Dendritic cell treated with granulocyte-macrophage colony-stimulating factor and Interleukin-4, amounts not matched to agents 40 ng/mL and 50 ng/mL, for 4 days (primary cell): ENCODE measurements around the gene SEMA6D.

Experiments used
- H3K27ac Mint-ChIP-seq: one replicate; pipeline ENCODE4 v1.8.0; 2022; ENCODE audit warnings: mild to moderate bottlenecking, mixed read lengths
- H3K27me3 Mint-ChIP-seq: one replicate; pipeline ENCODE4 v1.8.0; 2022; ENCODE audit warnings: mild to moderate bottlenecking, mixed read lengths
- H3K36me3 Mint-ChIP-seq: one replicate; pipeline ENCODE4 v1.8.0; 2022; ENCODE audit warnings: low read depth, mixed read lengths
- H3K4me1 Mint-ChIP-seq: one replicate; pipeline ENCODE4 v1.8.0; 2022; ENCODE audit warnings: low read depth, mixed read lengths
- H3K4me3 Mint-ChIP-seq: one replicate; pipeline ENCODE4 v1.8.0; 2022; ENCODE audit warnings: mild to moderate bottlenecking, moderate library complexity, mixed read lengths
- H3K9me3 Mint-ChIP-seq: one replicate; pipeline ENCODE4 v1.8.0; 2022; ENCODE audit warnings: mixed read lengths
- intact Hi-C: fragments of 100-400 bp; cut with micrococcal nuclease; formaldehyde crosslinking; loops from one replicate; pipeline ENCODE4 v1.15.0; 2022

SEMA6D gene

DNA sequence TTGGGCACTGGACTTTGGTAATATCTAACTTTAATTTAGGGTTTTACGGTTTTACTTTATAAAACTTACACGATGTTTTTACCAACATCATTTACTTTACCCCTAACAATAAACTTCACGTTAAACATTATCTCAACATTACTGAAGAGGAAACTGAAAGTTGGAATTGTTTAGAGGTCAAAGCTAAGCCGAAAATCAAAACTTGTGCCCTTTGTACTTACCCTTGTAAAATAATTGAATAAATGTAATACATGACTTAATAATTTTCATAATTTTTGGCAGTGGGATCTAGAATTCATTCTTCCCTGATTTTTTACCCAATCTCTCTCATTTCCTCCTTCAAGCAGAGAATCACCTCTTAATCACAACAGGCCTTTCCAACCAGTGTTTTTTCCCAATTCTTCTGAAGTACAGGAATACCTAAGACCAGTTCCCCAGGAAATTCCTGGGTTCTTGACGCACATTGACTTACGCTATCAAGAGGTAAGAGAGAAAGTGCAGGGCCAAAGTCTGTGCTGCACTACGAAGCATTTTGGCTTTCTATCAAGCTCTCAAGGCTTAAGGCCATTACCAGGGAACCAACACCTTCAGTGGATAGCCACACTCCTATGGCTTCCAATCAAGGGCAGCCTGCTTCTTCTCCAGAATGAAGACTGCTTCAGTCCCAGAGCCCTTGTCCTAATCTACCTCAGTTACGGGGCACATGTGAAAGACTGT lies 11.9 kb upstream of the SEMA6D start:
- no peaks in the 10 kb centered on the region for H3K36me3 Mint-ChIP-seq
- intact Hi-C loops, result no loop called here

DNA sequence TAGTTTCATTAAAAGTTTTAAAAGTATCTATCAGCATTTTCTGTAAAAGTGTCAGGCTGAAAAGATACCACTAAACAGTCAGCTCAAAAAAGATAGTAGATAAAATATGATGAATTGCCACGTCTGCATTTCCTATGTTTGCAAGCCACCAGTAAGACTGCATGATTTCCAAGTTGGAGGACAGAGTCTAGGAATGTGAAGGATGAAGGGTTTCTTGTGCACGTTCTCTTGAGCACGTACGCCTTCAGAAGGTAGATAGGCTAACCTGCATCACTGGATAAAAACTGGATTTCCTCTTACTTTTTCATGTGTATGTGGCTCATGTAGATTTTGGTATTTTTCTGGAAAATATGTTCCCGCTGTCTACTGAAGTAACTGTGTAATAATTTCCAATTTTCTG lies 9.9 kb upstream of the SEMA6D start:
- Mint-ChIP-seq H3K9me3 (no peaks in the 10 kb centered on the region), H3K36me3 (no peaks in the 10 kb centered on the region), H3K27me3 (no peaks in the 10 kb centered on the region), H3K4me1 (peaks cover 8% of the 10 kb centered on the region), H3K4me3 (no peak overlapping the region), H3K27ac (no peak overlapping the region)
- intact Hi-C loops, result no loop called here

More for the DNA sequence above, 11.9 kb upstream of the SEMA6D start:
- H3K4me1 Mint-ChIP-seq, result peaks cover 8% of the 10 kb centered on the region
- no peaks in the 10 kb centered on the region for H3K27me3 Mint-ChIP-seq
- no peaks in the 10 kb centered on the region for H3K9me3 Mint-ChIP-seq
- no peak overlapping the region for H3K27ac Mint-ChIP-seq
- H3K4me3 Mint-ChIP-seq, result no peak overlapping the region

DNA sequence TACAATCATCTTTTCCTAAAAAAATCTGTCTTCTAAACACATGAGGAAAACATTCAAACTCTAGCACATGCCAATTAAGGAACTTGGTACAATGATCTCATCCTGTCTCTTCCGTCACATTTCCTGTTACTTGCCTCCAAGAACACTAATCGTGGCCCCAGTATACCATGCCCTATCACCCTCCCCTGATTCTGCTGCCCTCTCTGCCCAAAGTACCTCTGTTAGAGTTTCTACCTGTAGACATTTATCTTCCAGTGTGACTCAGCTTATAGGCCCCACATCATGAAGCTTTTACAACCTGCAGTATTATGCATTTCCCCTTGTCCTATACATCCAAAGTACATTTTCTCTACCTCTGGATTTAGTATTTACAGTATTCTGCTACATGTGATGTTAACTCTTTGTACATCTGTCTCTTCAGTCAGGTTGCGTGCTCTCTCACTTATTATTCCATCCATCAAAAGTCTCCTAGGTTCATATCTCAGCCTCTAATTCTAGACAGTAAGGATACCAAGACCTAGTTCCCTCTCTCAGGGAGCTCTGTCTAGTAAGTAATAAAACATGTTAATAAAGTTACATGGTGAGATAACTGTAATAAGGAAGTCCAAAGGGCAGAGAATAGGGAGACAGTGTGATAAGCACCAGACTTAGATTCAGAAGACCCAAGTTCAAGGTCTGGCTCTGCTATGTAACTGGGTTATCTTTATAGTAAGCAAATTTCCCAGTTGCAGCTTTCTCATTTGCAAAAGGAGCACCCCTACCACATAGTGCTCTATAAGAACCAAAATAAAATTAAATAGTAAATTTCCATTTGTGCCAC lies 8.9 kb upstream of the SEMA6D start:
- Mint-ChIP-seq H3K9me3 (no peaks in the 10 kb centered on the region), H3K36me3 (no peaks in the 10 kb centered on the region), H3K4me1 (peaks cover 8% of the 10 kb centered on the region), H3K27me3 (peaks cover 2% of the 10 kb centered on the region), H3K27ac (no peak overlapping the region), H3K4me3 (no peak overlapping the region)
- intact Hi-C loops, result no loop called here

DNA sequence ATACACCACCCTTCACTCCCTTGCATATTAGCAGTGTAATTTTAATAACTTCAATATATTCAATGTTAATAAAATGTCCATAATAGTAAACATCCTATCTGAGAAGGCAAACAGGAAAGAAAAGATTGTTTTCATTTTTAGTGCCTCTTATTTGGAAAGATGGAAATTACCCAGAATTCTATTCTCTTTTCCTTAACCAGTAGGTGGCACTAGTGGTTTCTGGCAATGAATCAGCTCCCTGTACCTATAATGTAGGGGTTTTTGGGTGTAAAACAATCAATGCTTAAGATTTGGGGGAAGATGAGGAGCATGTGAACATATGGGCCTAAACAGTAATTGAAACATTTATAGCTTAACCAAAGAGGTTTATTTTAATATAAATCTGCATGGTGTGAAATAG lies 5.7 kb upstream of the SEMA6D start:
- intact Hi-C loops, result loop anchor here (10.0 kb wide), 1 partner anchor 273 kb away; no protein-coding TSS in a partner anchor
- H3K9me3 Mint-ChIP-seq, result no peaks in the 10 kb centered on the region
- peaks cover 24% of the 10 kb centered on the region for H3K27me3 Mint-ChIP-seq
- peaks cover 8% of the 10 kb centered on the region for H3K4me1 Mint-ChIP-seq
- H3K36me3 Mint-ChIP-seq, result no peaks in the 10 kb centered on the region
- H3K4me3 Mint-ChIP-seq, result no peak overlapping the region
- H3K27ac Mint-ChIP-seq, result no peak overlapping the region

DNA sequence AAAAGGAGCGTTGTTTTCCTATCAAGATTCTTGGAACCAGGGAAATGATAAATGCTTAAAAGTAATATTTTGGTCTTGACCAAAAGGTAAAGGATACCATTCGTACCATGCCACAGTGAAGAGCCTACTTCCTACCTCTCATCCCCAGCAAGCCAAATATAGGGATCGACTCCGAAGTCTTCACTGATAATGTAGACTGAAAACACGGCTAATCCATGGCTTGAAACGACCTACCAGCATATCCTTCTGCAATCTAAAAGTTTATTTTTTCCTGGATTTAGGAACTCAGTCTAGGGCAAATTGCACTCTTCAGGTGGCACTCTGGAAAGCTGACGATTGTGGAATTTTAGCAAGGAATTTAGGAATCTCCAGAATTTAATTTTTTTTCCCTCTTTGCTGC lies 1.9 kb upstream of the SEMA6D start:
- no peaks in the 10 kb centered on the region for H3K36me3 Mint-ChIP-seq
- no peak overlapping the region for H3K27ac Mint-ChIP-seq
- peaks cover 53% of the 10 kb centered on the region for H3K27me3 Mint-ChIP-seq
- no peak overlapping the region for H3K4me3 Mint-ChIP-seq
- no peaks in the 10 kb centered on the region for H3K9me3 Mint-ChIP-seq
- peaks cover 10% of the 10 kb centered on the region for H3K4me1 Mint-ChIP-seq
- intact Hi-C loops, result loop anchor here (10.0 kb wide), 1 partner anchor 269 kb away; no protein-coding TSS in a partner anchor

DNA sequence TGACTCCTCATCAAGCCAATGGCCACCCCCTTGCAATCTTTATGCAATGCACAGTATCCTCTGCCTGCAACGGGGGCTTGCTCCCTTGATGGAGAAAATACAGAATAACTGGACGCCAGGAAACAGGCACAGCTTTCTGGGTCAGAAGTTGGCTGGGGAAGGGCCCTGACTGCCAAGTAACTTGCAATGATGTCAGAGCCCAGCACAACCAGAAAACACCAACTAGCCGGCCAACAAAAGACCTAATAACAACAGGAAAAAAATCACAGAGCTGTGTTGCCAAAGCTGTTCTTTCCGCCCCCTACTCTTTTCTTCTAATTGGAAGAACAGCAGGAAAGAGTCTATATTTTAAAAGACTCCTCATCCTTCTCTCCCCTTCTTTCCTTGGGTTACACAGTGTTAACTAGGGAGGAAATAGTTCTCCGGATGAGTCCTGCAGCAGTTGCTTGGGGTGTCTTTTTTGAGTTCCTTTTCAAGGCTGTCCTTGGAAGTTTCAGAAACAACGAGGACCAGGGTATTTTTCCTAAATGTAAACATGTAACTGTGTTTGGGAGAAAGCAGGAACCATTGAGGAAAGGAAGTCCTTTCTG lies 1.4 kb upstream of the SEMA6D start:
- Mint-ChIP-seq H3K27me3 (peaks cover 56% of the 10 kb centered on the region), H3K36me3 (no peaks in the 10 kb centered on the region), H3K9me3 (no peaks in the 10 kb centered on the region)

DNA sequence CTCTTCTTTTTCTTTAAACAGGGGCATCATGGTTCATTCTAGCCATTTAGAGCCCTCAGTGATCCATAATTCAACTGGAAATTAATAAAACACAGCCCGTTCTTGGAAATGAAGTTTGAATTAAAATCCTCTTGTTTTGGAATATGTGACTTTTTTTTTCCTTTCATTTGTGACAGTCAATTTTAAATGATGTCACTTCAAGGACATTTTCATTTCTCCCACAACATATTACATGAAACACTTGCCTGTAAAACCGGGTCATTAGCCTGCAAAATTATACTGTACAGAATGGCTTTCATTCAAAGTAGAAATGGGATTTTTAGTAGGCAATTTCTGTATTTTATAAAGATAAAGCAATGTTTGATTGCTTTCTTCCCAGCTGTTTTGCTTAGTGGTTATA lies 789 bp upstream of the SEMA6D start:
- intact Hi-C loops, result loop anchor here (10.0 kb wide), 1 partner anchor 268 kb away; no protein-coding TSS in a partner anchor
- Mint-ChIP-seq H3K4me3 (no peak overlapping the region), H3K9me3 (no peaks in the 10 kb centered on the region)

More for the DNA sequence above, 1.4 kb upstream of the SEMA6D start:
- peaks cover 10% of the 10 kb centered on the region for H3K4me1 Mint-ChIP-seq
- no peak overlapping the region for H3K27ac Mint-ChIP-seq
- intact Hi-C loops, result loop anchor here (10.0 kb wide), 1 partner anchor 269 kb away; no protein-coding TSS in a partner anchor
- no peak overlapping the region for H3K4me3 Mint-ChIP-seq

DNA sequence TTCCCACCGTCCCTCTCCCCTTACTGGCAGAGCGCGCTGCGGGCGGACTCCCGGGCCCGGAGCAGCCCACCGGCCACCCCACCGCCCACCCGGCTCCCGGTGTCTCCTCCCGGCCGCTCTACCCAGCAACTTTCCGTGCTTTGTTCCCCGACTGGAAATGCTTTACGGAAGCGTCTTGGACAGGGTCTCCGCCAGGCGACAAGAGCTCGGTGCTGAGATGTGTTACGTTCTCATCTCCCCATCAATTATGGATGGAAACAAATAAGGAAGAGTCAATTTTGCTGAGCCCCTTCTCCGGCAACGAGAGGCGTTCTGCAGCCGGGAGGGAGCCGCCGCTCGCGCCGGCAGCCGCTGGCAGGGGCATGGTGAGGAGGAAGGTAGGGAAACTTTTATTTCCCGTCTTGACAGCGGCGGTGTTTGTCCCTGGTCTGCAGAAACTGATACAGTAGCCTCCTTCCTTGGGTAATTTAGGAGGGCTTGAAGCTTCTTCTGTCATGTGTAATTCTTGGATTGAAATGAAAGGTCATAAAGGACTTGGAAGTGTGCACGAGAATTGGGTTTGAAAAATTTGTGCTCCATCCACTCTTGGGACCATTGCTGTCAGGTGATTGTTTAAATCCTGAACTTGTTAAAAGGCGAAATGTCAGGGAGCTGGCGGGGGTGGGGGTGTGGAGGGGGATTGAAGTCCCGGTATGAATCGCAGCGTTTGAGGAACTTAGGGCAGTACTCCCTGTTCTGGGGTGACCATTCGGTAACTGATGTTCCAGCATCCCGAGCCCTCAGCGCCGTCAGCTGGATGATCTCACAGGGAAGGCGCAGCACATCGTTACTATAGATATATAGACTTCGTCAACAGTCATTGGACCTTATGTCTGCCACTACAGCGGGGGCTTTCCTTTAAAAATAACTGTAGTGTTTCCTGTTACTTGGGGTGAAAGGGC lies 1.5 kb downstream of the SEMA6D start:
- Mint-ChIP-seq H3K9me3 (no peaks in the 10 kb centered on the region), H3K27ac (no peak overlapping the region), H3K27me3 (peaks cover 65% of the 10 kb centered on the region), H3K36me3 (no peaks in the 10 kb centered on the region), H3K4me1 (peaks cover 10% of the 10 kb centered on the region), H3K4me3 (no peak overlapping the region)
- intact Hi-C loops, result loop anchor here (10.0 kb wide), 1 partner anchor 266 kb away; no protein-coding TSS in a partner anchor

More for the DNA sequence above, 789 bp upstream of the SEMA6D start:
- no peaks in the 10 kb centered on the region for H3K36me3 Mint-ChIP-seq
- no peak overlapping the region for H3K27ac Mint-ChIP-seq
- peaks cover 10% of the 10 kb centered on the region for H3K4me1 Mint-ChIP-seq
- peaks cover 59% of the 10 kb centered on the region for H3K27me3 Mint-ChIP-seq

DNA sequence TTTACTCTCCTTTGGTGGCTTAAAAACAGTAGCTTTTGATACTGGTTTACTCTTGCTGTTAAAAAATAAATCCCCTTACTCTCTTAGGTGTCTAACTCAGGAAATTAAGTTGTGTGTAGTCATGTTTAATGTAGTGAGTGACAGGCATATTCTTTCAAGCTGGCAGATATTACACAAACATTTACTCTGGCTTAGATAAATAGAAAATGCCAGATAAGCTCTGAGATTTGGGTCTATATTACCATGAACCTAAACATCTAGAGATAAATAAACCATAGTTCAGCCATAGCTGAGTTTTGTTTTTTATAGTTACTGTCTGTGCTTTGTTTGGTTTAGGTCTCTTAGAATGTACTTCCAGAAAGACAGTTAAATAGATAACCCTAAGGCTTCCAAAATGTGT lies 2.4 kb downstream of the SEMA6D start:
- H3K9me3 Mint-ChIP-seq, result no peaks in the 10 kb centered on the region
- no peaks in the 10 kb centered on the region for H3K36me3 Mint-ChIP-seq
- intact Hi-C loops, result loop anchor here (10.0 kb wide), 1 partner anchor 265 kb away; no protein-coding TSS in a partner anchor
- H3K4me3 Mint-ChIP-seq, result no peak overlapping the region
- H3K4me1 Mint-ChIP-seq, result peaks cover 10% of the 10 kb centered on the region
- no peak overlapping the region for H3K27ac Mint-ChIP-seq
- peaks cover 61% of the 10 kb centered on the region for H3K27me3 Mint-ChIP-seq

DNA sequence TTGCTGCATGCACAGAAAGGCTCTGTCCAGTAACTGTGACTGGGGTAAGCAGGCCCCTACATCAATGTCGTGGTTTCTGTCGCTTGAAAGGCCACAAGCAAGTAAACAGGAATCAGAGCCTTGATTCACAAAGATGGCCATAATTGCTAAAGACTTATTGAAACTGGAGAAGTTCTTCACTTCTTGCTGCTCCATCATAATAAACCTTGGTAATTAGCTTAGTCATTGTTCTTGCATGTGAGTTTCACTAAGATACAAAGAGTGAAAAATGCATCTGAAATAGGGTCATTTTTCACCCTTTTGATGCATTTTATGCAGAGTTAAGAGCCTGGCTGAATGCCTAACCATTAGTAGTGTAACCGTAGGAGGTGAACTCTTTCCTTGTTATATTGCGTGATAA lies 3.2 kb downstream of the SEMA6D start:
- no peak overlapping the region for H3K27ac Mint-ChIP-seq
- H3K4me3 Mint-ChIP-seq, result no peak overlapping the region
- H3K9me3 Mint-ChIP-seq, result no peaks in the 10 kb centered on the region
- peaks cover 10% of the 10 kb centered on the region for H3K4me1 Mint-ChIP-seq
- H3K36me3 Mint-ChIP-seq, result no peaks in the 10 kb centered on the region
- H3K27me3 Mint-ChIP-seq, result peaks cover 54% of the 10 kb centered on the region
- intact Hi-C loops, result no loop called here

DNA sequence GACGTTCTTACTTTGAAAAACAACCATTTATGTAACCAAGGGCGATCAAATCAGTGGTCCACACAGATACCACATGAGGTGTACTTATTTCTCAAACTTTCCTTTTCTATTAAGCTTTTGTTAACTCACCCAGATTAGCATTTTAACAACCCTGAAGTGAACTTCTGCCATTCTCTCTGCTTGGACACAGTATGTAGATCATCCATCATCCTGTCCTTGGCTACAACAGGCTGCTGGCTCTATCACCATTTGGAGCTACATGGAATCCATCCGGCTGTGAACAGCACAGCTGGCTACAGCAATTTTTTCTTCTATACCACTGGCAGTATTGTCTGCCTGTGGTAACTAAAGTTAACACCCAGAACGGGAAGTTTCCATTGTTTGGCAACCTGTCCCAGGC lies 4.4 kb downstream of the SEMA6D start:
- Mint-ChIP-seq H3K4me1 (peaks cover 10% of the 10 kb centered on the region), H3K4me3 (no peak overlapping the region), H3K36me3 (no peaks in the 10 kb centered on the region), H3K9me3 (no peaks in the 10 kb centered on the region), H3K27ac (no peak overlapping the region), H3K27me3 (peaks cover 43% of the 10 kb centered on the region)
- intact Hi-C loops, result no loop called here

DNA sequence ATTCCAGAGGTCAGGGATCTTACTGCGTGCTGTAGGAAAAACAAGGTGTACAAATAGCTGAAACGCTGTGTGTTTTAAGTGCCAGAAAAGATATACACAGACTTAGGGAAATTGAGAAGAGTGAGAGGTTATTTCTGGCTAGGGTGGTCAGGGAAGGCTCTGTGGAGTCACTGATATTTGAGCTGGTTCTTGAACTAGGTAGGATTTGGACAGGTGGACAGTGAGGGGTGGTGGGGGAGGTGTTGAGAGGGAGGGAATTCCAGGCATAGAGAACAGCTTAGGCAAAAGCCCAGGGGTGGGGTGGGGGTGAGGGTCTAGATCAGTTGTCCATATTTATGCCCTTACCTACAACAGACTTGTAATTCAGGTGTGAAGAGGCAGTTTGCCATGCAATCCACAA lies 7.0 kb downstream of the SEMA6D start:
- no peak overlapping the region for H3K27ac Mint-ChIP-seq
- no peaks in the 10 kb centered on the region for H3K36me3 Mint-ChIP-seq
- no peaks in the 10 kb centered on the region for H3K4me1 Mint-ChIP-seq
- intact Hi-C loops, result no loop called here
- no peak overlapping the region for H3K4me3 Mint-ChIP-seq
- no peaks in the 10 kb centered on the region for H3K9me3 Mint-ChIP-seq
- H3K27me3 Mint-ChIP-seq, result peaks cover 22% of the 10 kb centered on the region

DNA sequence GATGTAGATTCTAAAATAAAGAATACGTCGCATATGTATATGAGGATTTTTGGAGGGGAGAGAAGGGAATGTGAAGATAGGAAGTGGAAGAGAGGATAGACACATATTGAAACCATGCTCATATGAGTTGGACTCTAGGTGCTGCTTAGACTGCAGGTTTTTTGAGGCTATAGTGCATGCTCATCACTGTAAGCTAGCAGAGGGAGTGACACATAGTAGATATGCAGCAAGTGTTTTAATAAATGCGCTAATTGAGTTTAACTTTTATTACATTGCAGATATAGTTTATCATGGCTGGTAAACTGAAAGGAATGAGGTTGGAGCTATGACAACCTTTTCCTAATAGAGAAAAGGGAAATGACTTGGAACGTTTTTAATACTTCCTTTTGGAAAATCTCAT lies 7.7 kb downstream of the SEMA6D start:
- H3K4me3 Mint-ChIP-seq, result no peak overlapping the region
- H3K36me3 Mint-ChIP-seq, result no peaks in the 10 kb centered on the region
- no peaks in the 10 kb centered on the region for H3K4me1 Mint-ChIP-seq
- no peak overlapping the region for H3K27ac Mint-ChIP-seq
- H3K9me3 Mint-ChIP-seq, result no peaks in the 10 kb centered on the region
- intact Hi-C loops, result no loop called here
- H3K27me3 Mint-ChIP-seq, result peaks cover 18% of the 10 kb centered on the region
